Uterus (tissue), 4 donors: ENCODE measurements around the gene KPTN. TPM values are rescaled to one million over a fixed set of nuclear protein-coding genes. Genes with fewer than 3 reads are reported as not detected.

Experiments
- DNase-seq, 2 donors: peaks; one replicate each; pipeline ENCODE4 v3.0.0-alpha.2; 2019 to 2020
- H3K27ac ChIP-seq, 2 donors: fragments of 200-600 bp; sonication (generic); 1 replicate in 1 of 2; 2 replicates in 1 of 2; pipeline ENCODE4 v1.5.1; 2016 to 2018
- H3K27me3 ChIP-seq, 2 donors: fragments of 200-600 bp; sonication (generic); one replicate each; pipeline ENCODE4 v1.5.1; 2018 to 2019; ENCODE audit warnings: control low read depth in 1 of 2
- H3K36me3 ChIP-seq, 2 donors: fragments of 200-600 bp; sonication (generic); one replicate each; pipeline ENCODE4 v1.5.1; 2019; ENCODE audit warnings: control low read depth in 1 of 2
- H3K4me1 ChIP-seq, 2 donors: fragments of 200-600 bp; sonication (generic); one replicate each; pipeline ENCODE4 v1.5.1; 2018 to 2019; ENCODE audit warnings: control low read depth in 1 of 2
- H3K4me3 ChIP-seq, 2 donors: fragments of 200-600 bp; sonication (generic); 1 replicate in 1 of 2; 2 replicates in 1 of 2; pipeline ENCODE4 v1.5.1; 2018 to 2019; ENCODE audit warnings: mild to moderate bottlenecking in 1 of 2
- H3K9me3 ChIP-seq, 2 donors: fragments of 200-600 bp; sonication (generic); one replicate each; pipeline ENCODE4 v1.5.1; 2019; ENCODE audit warnings: control low read depth in 1 of 2
- POLR2A ChIP-seq, 2 donors: fragments of 450-650 bp; IDR thresholded peaks; one replicate each; pipeline ENCODE4 v1.6.1; 2016; ENCODE audit warnings: antibody characterized with exemption in 2 of 2, mild to moderate bottlenecking in 1 of 2, moderate library complexity in 1 of 2
- intact Hi-C: fragments of 100-400 bp; cut with DNase I; formaldehyde crosslinking; loops from one replicate; pipeline ENCODE4 v1.15.1; 2023; ENCODE audit warnings: low total_unique reads
- total RNA-seq, 4 donors: library from RNA; depleted of rRNA in 3 of 4; stranded (reverse); fragments of >200 nt in 3 of 4; gene quantifications; one replicate each; pipeline versions ENCODE4 v1.1.0 to v1.2.4, GENCODE V29; 2014 to 2023
- TF ChIP-seq, protein P1 (sequence below), 4 experiments: fragments of 200-600 bp in 2 of 4; fragments of 450-650 bp in 2 of 4; sonication (generic) in 2 of 4; IDR thresholded peaks; one replicate each; pipeline ENCODE4 v1.5.1; 2016 to 2019; ENCODE audit warnings: antibody characterized with exemption in 4 of 4, mild to moderate bottlenecking in 2 of 4, moderate library complexity in 1 of 4
- donor health status: DM: yes; HTN: yes; CAD: no.

Gene KPTN
- total RNA-seq, 4 donors from 2014 or later = 5.4 to 9.0 (median 6.4) TPM; not detected in 1

DNA sequence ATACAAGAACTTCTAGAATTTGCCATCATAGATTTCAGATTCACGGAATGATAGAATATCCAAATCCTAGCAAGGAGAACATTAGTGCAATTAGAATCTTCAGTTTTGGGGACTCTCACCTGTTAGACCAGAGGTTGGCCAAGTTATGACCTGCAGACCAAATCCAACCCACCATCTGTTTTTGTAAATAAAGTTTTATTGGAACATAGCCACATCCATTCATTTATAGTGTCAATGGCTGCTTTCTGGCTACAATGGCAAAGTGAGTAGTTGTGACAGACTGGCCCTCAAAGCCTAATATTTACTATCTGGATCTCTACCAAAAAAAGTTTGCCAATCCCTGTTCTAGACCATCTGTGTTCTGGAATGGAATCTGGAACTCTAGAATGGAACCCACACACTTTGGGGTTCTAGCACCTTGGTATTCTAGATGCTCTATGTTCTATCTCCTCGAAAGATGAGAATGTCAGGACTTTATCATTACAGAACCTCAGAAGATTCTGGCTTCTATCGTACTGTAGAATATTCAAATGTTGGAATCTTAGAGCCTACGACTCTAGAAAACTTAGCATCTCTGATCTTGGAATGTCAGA, 2.5 kb downstream of the KPTN start:
- TF ChIP-seq, protein P1, sequence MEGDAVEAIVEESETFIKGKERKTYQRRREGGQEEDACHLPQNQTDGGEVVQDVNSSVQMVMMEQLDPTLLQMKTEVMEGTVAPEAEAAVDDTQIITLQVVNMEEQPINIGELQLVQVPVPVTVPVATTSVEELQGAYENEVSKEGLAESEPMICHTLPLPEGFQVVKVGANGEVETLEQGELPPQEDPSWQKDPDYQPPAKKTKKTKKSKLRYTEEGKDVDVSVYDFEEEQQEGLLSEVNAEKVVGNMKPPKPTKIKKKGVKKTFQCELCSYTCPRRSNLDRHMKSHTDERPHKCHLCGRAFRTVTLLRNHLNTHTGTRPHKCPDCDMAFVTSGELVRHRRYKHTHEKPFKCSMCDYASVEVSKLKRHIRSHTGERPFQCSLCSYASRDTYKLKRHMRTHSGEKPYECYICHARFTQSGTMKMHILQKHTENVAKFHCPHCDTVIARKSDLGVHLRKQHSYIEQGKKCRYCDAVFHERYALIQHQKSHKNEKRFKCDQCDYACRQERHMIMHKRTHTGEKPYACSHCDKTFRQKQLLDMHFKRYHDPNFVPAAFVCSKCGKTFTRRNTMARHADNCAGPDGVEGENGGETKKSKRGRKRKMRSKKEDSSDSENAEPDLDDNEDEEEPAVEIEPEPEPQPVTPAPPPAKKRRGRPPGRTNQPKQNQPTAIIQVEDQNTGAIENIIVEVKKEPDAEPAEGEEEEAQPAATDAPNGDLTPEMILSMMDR (IDR thresholded peaks at IDR 0.05) = no peak
- TF ChIP-seq POLR2A (IDR thresholded peaks at IDR 0.05) = no peak

DNA sequence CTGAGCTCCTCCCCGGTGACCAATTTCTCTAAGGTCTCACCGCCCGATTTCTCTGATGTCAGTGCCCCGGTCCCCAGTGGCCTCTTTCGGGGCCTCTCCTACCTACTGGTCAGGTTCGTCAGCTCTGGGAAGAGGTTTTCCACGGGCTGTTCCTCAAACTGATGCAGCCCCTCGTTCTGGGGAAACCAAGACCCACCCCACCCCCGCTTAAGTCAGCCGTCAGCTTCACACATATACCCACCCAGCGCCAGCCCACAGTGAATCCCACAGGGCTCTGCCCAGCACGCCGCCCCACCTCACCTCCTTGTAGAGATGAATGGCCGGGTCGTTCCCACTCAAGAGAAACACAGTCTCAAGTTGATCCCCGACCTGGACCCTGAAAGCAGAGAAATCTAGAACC, 3.4 kb downstream of the KPTN start:
- no peaks in the 10 kb centered on the region for H3K4me1 ChIP-seq
- H3K9me3 ChIP-seq = no peaks in the 10 kb centered on the region
- H3K36me3 ChIP-seq = no peaks in the 10 kb centered on the region
- intact Hi-C loops = loop anchor here (10.0 kb wide), 1 partner anchor 1134 kb away; the partner anchor contains the start of genes FAM83E, RPL18 and SPHK2
- DNase-seq = no peak
- H3K27me3 ChIP-seq = no peaks in the 10 kb centered on the region
- TF ChIP-seq POLR2A (IDR thresholded peaks at IDR 0.05) = no peak
- TF ChIP-seq, protein P1 (IDR thresholded peaks at IDR 0.05) = no peak
- no peak overlapping the region for H3K4me3 ChIP-seq
- H3K27ac ChIP-seq = no peak overlapping the region

More for the DNA sequence above, 2.5 kb downstream of the KPTN start:
- intact Hi-C loops = loop anchor here (10.0 kb wide), 1 partner anchor 1133 kb away; the partner anchor contains the start of genes FAM83E, RPL18 and SPHK2
- H3K4me3 ChIP-seq = no peak overlapping the region
- no peaks in the 10 kb centered on the region for H3K4me1 ChIP-seq
- no peak for DNase-seq
- H3K36me3 ChIP-seq = no peaks in the 10 kb centered on the region
- H3K27ac ChIP-seq = no peak overlapping the region
- H3K27me3 ChIP-seq = no peaks in the 10 kb centered on the region
- no peaks in the 10 kb centered on the region for H3K9me3 ChIP-seq

- TF ChIP-seq, protein P1 (IDR thresholded peaks at IDR 0.05) = no peak
- no peak for TF ChIP-seq POLR2A (IDR thresholded peaks at IDR 0.05)
- DNase-seq = no peak
- no peak overlapping the region for H3K4me3 ChIP-seq
- H3K4me1 ChIP-seq = no peaks in the 10 kb centered on the region
- no peak overlapping the region for H3K27ac ChIP-seq
- no peaks in the 10 kb centered on the region for H3K27me3 ChIP-seq
- intact Hi-C loops = loop anchor here (10.0 kb wide), 1 partner anchor 1135 kb away; the partner anchor contains the start of genes FAM83E, RPL18 and SPHK2
- no peaks in the 10 kb centered on the region for H3K9me3 ChIP-seq
- no peaks in the 10 kb centered on the region for H3K36me3 ChIP-seq
Measured at GRCh38 chr19:47479701-47480503, 4.1 kb downstream of the KPTN start.

DNA sequence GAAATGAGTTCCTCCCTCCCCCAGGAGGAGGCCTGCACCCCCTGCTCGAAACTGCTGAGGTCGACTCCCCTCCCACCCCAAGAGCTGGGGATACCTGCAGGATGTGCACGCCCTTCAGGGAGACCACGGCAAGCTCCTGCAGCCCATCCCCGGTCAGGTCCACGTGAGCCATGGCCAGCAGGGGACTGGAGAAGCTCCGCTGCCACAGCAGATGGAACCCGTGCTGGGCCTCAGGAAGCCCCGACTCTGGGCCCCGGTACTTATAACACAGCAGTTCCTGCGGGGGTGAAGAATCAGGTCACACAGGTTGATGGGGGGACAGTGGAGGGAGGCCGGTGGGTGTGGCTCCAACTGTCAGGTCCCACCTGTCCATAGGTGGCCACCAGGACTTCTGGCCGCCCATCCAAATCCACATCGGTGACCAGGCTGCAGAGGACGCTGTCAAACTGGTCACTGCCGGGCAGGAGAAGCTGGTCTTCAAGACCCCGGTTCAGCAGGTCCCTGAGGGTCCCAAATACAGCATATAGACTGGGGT, 7.5 kb downstream of the KPTN start:
- Histone ChIP-seq H3K4me3 (no peak overlapping the region), H3K27me3 (no peaks in the 10 kb centered on the region), H3K9me3 (no peaks in the 10 kb centered on the region), H3K36me3 (no peaks in the 10 kb centered on the region), H3K4me1 (peaks cover 0 to 5% of the 10 kb centered on the region in 2 donors), H3K27ac (no peak overlapping the region)
- DNase-seq = no peak
- TF ChIP-seq, protein P1 (IDR thresholded peaks at IDR 0.05) = no peak
- TF ChIP-seq POLR2A (IDR thresholded peaks at IDR 0.05) = no peak
- intact Hi-C loops = no loop called here

- peaks cover 0 to 5% of the 10 kb centered on the region in 2 donors for H3K4me1 ChIP-seq
- no peaks in the 10 kb centered on the region for H3K36me3 ChIP-seq
- no peak for DNase-seq
- no peak for TF ChIP-seq POLR2A (IDR thresholded peaks at IDR 0.05)
- TF ChIP-seq, protein P1 (IDR thresholded peaks at IDR 0.05) = no peak
- no peaks in the 10 kb centered on the region for H3K9me3 ChIP-seq
- no peak overlapping the region for H3K27ac ChIP-seq
- intact Hi-C loops = no loop called here
- no peaks in the 10 kb centered on the region for H3K27me3 ChIP-seq
- no peak overlapping the region for H3K4me3 ChIP-seq
Measured at GRCh38 chr19:47475465-47475864, 8.6 kb downstream of the KPTN start.
